SK-N-MC (cell line): ENCODE data around the gene FBLN2.

Source experiments
- DNase-seq: peaks from one replicate; pipeline ENCODE4 v3.0.0-alpha.2; 2011; ENCODE audit warnings: low read depth, low spot score
- H3K27ac ChIP-seq: fragments of 200-600 bp; sonication (generic); 2 replicates; pipeline ENCODE4 v1.5.1; 2016; ENCODE audit warnings: mixed run types
- H3K36me3 ChIP-seq: fragments of 200-600 bp; sonication (generic); 2 replicates; pipeline ENCODE4 v1.6.1; 2017; ENCODE audit warnings: antibody characterized with exemption, low read length, mixed read lengths; ENCODE audit not compliant: insufficient read depth
- H3K4me3 ChIP-seq: fragments of 200-600 bp; sonication (generic); 2 replicates; pipeline ENCODE4 v1.5.1; 2016
- H3K9ac ChIP-seq: fragments of 200-600 bp; sonication (generic); 2 replicates; pipeline ENCODE4 v1.8.0; 2017; ENCODE audit warnings: mixed run types, mixed read lengths; ENCODE audit not compliant: insufficient read length
- H3K9me3 ChIP-seq: fragments of 200-600 bp; sonication (generic); 2 replicates; pipeline ENCODE4 v1.6.1; 2017; ENCODE audit warnings: low read depth, mild to moderate bottlenecking, antibody characterized with exemption, low read length, moderate library complexity, mixed read lengths
- EZH2 ChIP-seq: fragments of 200-600 bp; sonication (generic); IDR thresholded peaks from one replicate; pipeline ENCODE4 v1.6.1; 2017; ENCODE audit warnings: antibody characterized with exemption
- FOXP2 ChIP-seq: optimal IDR thresholded peaks from 2 replicates; pipeline ENCODE3; 2011; ENCODE audit warnings: mild to moderate bottlenecking, moderate library complexity; ENCODE audit not compliant: insufficient read depth; ENCODE audit errors: extremely low read length, control extremely low read depth
- POLR2AphosphoS5 ChIP-seq: IDR thresholded peaks from 2 replicates; pipeline ENCODE4 v1.6.1; 2012; ENCODE audit warnings: mild to moderate bottlenecking, low read depth, low read length, borderline replicate concordance

The FBLN2 gene

DNA sequence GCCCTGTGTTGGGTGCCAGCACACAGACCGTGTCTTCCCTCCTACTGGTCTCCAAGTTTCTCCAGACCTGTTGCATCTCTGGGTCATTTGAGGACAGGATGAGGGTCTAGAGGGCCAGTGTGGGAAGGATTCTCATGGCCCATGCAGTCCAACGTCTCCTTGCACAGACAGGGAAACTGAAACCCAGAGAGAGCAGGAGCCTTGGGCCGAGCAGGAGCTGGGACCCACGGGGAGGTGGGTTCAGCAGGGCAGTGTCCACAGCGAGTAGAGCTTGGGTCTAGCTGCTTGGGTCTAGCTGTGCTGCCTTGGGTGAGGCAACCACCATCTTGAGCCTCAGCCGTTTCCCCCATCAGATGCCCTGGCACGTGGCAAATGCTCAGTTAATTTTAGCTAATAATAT, 36.5 kb upstream of the FBLN2 start:
- Histone ChIP-seq H3K27ac (no peak overlapping the region), H3K36me3 (no peaks in the 10 kb centered on the region), H3K4me3 (no peak overlapping the region), H3K9me3 (no peaks in the 10 kb centered on the region), H3K9ac (no peak overlapping the region)
- DNase-seq, result no peak
- TF ChIP-seq POLR2AphosphoS5, result no peak
- TF ChIP-seq EZH2, result no peak
- TF ChIP-seq FOXP2, result no peak

DNA sequence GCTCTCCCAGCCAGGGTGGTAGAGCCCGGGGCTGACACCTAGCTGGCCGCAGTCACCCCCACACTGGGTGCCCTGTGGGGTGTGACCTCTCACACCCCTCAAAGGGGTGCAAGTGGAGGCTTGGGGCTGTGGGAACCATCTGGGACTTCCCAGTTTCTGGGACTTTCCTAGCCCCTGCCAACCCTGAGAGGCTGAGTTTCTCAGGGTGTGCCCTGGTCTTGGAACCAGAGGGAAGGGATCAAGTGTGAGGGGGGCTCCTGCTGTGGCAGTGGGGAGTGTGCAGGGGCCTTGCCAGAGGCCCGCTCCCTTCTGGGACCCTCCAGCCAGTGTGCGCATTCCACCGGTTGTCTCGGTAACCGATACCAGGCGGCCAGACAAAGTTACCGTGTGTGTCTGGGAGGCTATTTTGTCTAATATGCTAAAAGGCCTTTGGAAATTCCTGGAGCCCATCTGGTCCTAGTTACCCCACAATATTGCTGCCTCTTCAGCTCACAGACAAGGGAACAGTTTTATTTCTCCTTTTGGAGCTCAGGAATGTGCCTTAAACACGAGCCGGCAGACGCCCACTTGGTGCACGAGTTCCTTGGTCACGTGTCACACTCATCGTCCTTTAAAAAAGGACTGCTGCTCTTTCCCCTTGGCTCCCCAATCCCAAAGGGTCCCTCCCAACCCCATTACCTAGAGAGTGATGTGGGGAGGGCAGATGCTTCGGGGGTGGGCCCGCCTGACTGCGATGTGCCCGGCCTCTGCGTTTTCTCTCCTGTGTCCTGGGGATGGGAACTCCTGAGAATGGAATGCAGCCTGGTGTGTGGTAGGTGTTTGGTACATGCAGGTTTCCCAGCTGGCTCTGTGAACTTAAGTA, 35.6 kb upstream of the FBLN2 start:
- DNase-seq, result no peak
- Histone ChIP-seq H3K9me3 (no peaks in the 10 kb centered on the region), H3K36me3 (no peaks in the 10 kb centered on the region), H3K9ac (no peak overlapping the region), H3K4me3 (no peak overlapping the region), H3K27ac (no peak overlapping the region)
- TF ChIP-seq EZH2 (no peak), FOXP2 (no peak)

DNA sequence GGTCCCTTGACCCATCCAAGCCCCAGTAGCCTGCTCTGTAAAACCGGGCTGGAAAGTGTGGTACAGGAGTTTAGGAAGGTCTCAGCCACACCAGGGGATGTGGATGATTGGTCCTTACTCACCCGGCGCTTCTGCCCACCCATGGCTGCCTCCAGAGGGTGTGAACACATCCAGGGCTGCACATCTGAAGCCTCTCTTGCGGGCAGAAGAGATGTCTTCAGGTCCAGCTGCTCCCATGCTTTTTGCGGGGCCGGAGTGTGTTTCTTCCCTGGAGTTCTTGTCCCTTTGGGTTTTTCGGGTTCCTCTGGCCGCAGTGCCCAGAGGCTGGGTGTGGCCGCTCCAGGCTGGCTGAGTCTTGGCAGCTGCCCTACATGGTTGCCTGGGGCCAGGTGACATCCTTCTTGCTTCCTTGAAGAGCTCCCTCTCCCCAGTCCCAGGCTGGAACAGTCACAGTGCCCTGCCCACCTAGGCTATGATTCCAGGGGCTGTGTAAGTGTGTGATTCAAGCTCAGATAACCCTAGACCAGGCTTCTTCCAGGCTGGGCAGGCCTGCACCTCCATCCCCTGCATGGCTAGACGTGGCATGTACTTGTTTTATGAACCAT, 34.9 kb upstream of the FBLN2 start:
- no peaks in the 10 kb centered on the region for H3K9me3 ChIP-seq
- TF ChIP-seq EZH2, result no peak
- no peak for TF ChIP-seq FOXP2
- TF ChIP-seq POLR2AphosphoS5, result no peak
- no peak for DNase-seq
- no peak overlapping the region for H3K9ac ChIP-seq
- no peak overlapping the region for H3K27ac ChIP-seq
- no peak overlapping the region for H3K4me3 ChIP-seq
- H3K36me3 ChIP-seq, result no peaks in the 10 kb centered on the region

DNA sequence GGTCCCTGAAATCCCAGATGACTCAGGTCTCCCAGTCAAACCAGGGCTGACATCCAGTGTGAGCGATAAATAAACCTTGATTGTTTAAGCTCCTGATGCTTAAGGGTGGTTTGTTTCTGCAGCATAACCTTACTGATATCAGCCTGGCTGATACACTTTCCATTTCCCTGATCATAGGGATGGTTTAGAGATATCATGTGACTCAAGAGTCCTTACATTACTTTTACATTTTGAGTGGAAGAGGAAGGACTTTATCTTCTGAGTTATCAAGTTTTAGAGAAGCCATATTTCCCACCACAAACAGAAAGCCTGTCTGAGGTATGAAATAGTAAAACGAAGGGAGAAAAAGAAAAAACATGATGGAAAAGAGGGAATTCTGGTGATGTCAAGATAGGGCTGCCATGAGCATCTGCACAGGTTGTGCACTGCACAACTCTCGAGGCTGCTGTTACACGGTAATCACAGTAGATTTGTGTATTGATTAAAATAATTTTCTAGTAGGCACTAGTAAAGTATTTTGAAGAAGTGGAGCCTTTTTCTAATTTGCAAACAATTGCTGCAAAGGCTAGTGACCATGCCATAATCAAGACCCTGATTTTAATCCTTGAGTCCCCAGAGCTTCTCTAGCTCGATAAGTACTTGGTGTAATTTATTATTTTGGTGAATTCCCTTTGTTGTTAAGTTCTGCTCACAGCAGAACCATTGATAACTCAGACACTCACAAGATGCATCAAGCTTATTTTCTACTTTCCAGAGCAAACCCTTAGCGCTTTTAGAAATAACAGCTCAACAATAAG, 34.1 kb upstream of the FBLN2 start:
- H3K9ac ChIP-seq, result no peak overlapping the region
- H3K36me3 ChIP-seq, result no peaks in the 10 kb centered on the region
- TF ChIP-seq FOXP2 (no peak), POLR2AphosphoS5 (no peak), EZH2 (no peak)
- no peaks in the 10 kb centered on the region for H3K9me3 ChIP-seq
- no peak overlapping the region for H3K4me3 ChIP-seq
- no peak overlapping the region for H3K27ac ChIP-seq
- DNase-seq, result no peak

DNA sequence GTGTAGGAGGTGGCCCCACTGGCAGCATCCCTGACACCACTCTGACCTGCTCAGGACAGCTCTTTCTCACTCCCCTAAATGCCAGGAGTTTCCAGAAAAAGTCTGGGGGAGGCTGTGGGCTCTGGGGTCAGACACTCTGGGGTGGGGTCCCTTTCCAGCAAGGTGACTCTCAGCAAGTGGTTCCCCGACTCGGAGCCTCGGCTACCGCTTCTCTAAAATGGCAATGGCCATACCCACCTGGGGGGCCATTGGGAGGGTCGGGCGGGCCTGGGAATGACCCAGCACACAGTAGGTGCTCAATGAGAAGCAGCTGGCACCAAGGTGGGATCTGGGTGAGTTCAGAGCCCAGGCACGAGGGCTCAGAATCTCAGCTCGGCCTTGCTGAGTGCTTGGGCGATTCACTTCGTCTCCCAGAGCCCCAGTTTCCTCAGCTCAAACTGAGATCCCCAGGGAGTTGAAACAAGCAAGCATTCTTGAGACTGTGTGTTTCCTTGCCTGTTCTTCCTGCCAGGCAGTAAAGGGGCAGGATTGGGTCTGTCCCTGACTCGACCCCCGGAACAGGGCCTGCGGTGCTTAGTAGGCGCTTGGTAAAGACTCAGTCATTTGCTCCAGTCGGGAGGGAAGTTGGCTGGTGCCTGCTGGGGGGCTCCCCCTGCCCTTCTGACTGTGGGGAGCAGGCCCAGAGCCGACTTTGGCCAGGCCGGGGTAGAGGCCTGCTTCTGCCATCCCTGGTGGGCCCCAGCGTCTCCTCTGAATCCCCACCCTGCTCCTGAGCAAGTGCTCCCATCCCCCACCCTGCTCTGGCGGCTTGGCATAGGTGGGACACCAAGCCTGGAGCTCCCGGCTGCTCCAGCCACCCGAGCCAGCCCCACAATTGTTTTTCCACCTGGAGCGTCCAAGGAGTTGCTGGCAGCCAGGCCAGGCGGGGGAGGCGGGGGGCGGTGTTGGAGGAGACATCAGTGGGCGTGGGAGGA, 32.9 kb upstream of the FBLN2 start:
- H3K9ac ChIP-seq, result no peak overlapping the region
- TF ChIP-seq FOXP2 (no peak), POLR2AphosphoS5 (no peak), EZH2 (no peak)
- no peak overlapping the region for H3K27ac ChIP-seq
- H3K9me3 ChIP-seq, result no peaks in the 10 kb centered on the region
- no peaks in the 10 kb centered on the region for H3K36me3 ChIP-seq
- DNase-seq, result no peak
- H3K4me3 ChIP-seq, result no peak overlapping the region

DNA sequence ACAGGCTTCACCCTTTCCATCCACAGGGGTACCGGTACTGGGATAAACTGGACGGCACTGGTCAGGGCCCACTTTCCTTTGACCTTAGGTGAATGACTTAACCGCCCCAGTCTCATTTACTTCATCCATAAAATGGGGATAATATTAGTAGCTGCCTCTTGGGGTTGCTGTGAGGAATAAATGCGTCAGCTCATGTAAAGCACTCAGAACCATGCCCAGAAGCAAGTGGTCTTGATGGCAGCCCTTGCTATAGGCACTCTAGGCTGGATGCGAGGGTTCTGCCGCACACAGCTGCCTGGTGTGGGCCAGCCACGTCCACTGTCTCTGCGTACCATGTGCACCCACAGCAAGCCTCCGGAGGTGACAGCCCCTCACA, 32.2 kb upstream of the FBLN2 start:
- H3K9ac ChIP-seq, result no peak overlapping the region

DNA sequence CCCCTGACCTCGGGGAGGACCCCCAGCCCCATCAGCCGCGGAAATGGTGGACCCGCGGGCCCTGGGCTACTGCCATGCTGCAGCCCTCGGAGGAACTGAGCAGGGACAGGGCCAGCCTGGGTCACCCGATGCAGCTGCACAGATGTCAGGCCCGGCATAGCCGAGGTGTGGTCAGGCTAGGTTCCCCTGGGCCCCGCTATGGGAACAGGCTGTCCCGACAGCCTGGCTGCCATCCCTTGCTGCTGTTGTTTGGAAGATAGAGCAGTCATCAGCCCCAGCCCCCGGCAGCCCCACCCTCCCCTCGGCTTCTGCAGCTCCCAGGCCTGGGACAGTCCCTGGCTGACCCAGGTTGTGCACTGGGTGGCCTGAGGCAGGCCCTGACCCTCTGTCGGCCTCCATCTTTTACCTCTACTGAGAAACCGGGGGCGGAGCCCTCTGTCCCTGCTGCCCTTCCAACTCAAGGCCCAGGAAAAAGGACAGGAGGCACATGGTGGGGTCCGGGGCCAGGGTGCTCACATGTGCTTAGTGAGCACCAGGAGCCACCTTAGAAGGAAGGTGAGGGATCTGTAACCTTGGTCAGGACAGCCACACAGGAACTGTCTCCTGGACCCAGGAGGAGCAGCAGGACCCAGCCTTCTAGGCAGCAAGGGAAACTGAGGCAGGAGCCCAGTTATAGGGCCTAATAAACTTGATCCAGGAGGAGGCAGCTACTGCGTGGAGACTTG, 31.5 kb upstream of the FBLN2 start:
- TF ChIP-seq EZH2 (no peak), FOXP2 (no peak), POLR2AphosphoS5 (no peak)
- Histone ChIP-seq H3K9ac (no peak overlapping the region), H3K27ac (no peak overlapping the region), H3K36me3 (no peaks in the 10 kb centered on the region), H3K9me3 (no peaks in the 10 kb centered on the region), H3K4me3 (no peak overlapping the region)
- DNase-seq, result no peak

More for the DNA sequence above, 32.2 kb upstream of the FBLN2 start:
- no peak overlapping the region for H3K4me3 ChIP-seq
- no peak for TF ChIP-seq EZH2
- no peak for TF ChIP-seq FOXP2
- no peak for TF ChIP-seq POLR2AphosphoS5
- H3K9me3 ChIP-seq, result no peaks in the 10 kb centered on the region
- no peaks in the 10 kb centered on the region for H3K36me3 ChIP-seq
- no peak for DNase-seq
- H3K27ac ChIP-seq, result no peak overlapping the region
